PFSK-1 (cell line): ENCODE data around the gene IRF2.

Experiments
- FOXP2 ChIP-seq: optimal IDR thresholded peaks from 2 replicates; pipeline ENCODE3; 2011; ENCODE audit warnings: borderline replicate concordance, control low read depth, inconsistent platforms; ENCODE audit not compliant: insufficient read depth; ENCODE audit errors: extremely low read length, extremely low read depth
- POLR2AphosphoS5 ChIP-seq: IDR thresholded peaks from 2 replicates; pipeline ENCODE4 v1.6.1; 2012; ENCODE audit warnings: low read depth, mild to moderate bottlenecking, control low read depth, low read length, moderate library complexity
- SIN3A ChIP-seq: IDR thresholded peaks from 2 replicates; pipeline ENCODE4 v1.6.1; 2012; ENCODE audit warnings: mild to moderate bottlenecking, low read length, moderate library complexity, borderline replicate concordance; ENCODE audit not compliant: insufficient read depth
- TAF1 ChIP-seq: IDR thresholded peaks from 2 replicates; pipeline ENCODE4 v1.6.1; 2012; ENCODE audit warnings: low read length, control low read depth, borderline replicate concordance; ENCODE audit not compliant: insufficient read depth
- TF ChIP-seq, protein P1 (sequence below), 2 experiments: IDR thresholded peaks; 2 replicates each; pipeline versions ENCODE4 v1.6.1 to v1.8.0; 2011 to 2012; ENCODE audit warnings: low read depth in 2 of 2, low read length in 2 of 2, control low read depth in 1 of 2, inconsistent platforms in 1 of 2, mild to moderate bottlenecking in 1 of 2, moderate library complexity in 1 of 2; ENCODE audit not compliant: insufficient read depth in 1 of 2

IRF2 gene

DNA sequence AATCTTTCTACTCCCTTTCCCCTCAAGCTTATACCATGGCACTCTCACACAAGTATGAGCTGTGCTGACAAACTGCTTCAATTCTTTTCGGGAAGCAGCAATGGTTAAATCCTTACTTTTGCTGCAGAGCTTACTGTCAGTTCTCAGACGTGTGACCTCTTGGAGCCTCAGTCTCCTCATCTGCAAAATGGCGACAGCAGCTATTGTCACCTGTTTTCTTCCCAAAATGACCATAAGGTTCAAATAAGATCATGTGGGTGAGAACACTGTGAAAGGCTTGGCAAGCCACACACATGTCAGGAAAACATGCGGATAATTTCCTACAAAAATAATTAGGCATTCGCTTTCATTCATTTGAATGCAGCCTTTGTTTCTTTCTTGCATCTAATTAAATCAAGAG is 36.8 kb upstream of the IRF2 start:
- TF ChIP-seq TAF1 (no peak), SIN3A (no peak), FOXP2 (no peak), POLR2AphosphoS5 (no peak)
- TF ChIP-seq, protein P1, sequence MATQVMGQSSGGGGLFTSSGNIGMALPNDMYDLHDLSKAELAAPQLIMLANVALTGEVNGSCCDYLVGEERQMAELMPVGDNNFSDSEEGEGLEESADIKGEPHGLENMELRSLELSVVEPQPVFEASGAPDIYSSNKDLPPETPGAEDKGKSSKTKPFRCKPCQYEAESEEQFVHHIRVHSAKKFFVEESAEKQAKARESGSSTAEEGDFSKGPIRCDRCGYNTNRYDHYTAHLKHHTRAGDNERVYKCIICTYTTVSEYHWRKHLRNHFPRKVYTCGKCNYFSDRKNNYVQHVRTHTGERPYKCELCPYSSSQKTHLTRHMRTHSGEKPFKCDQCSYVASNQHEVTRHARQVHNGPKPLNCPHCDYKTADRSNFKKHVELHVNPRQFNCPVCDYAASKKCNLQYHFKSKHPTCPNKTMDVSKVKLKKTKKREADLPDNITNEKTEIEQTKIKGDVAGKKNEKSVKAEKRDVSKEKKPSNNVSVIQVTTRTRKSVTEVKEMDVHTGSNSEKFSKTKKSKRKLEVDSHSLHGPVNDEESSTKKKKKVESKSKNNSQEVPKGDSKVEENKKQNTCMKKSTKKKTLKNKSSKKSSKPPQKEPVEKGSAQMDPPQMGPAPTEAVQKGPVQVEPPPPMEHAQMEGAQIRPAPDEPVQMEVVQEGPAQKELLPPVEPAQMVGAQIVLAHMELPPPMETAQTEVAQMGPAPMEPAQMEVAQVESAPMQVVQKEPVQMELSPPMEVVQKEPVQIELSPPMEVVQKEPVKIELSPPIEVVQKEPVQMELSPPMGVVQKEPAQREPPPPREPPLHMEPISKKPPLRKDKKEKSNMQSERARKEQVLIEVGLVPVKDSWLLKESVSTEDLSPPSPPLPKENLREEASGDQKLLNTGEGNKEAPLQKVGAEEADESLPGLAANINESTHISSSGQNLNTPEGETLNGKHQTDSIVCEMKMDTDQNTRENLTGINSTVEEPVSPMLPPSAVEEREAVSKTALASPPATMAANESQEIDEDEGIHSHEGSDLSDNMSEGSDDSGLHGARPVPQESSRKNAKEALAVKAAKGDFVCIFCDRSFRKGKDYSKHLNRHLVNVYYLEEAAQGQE (IDR thresholded peaks at IDR 0.05; ENCODE audit: insufficient read depth in 1 of 2, low read depth in 2 of 2, low read length in 2 of 2), result no peak

DNA sequence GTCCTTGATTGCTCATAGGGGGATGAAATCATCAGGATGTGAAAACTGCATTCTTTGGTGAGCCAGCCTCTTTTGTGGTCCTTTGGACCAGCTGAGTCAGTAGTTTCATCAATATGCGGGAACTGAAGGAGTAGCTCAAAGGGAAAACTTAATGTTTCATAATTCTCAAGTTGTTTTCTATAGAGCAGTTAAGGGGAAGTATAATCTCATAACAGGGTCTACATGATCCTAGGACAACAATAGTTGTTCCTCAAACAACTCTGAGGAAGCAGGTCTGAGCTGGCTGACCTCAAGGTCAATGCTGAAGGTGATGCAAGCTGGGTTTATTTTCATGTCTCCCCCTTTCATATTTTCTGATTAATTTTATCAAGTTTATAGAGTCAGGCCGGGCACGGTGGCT is 36.1 kb upstream of the IRF2 start:
- TF ChIP-seq FOXP2 (no peak), POLR2AphosphoS5 (no peak), SIN3A (no peak)
- TF ChIP-seq, protein P1 (IDR thresholded peaks at IDR 0.05; ENCODE audit: insufficient read depth in 1 of 2, low read depth in 2 of 2, low read length in 2 of 2), result no peak

DNA sequence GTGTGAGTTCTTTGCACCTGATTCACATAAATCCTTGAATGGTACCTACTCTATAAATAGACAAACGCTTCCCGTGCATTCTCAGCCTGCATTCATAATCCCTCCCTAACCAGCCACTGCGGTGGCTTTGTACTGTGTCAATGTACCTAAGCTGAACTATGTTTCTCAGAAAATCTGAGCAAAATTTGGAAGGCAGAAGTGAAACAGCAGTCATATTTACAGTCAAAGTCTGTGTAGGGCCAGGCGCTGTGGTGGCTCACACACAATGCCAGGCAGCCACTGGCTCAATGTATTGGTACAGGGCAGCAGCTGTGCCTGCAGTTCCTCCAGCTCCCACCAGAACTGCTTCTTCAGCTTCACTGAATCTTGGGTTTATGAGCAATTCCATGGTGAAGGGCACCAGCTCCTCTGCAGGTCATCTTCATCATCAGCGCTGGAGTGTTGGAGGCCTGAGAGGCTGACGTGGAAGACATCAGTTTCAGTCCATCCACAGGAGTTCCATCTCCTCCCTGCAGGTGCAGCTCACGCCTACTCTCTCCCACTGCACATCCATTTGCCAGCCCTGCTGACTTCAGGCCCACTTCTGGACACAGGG is 32.3 kb upstream of the IRF2 start:
- TF ChIP-seq SIN3A (no peak), POLR2AphosphoS5 (no peak), FOXP2 (no peak), TAF1 (no peak)
- TF ChIP-seq, protein P1 (IDR thresholded peaks at IDR 0.05; ENCODE audit: insufficient read depth in 1 of 2, low read depth in 2 of 2, low read length in 2 of 2), result no peak

DNA sequence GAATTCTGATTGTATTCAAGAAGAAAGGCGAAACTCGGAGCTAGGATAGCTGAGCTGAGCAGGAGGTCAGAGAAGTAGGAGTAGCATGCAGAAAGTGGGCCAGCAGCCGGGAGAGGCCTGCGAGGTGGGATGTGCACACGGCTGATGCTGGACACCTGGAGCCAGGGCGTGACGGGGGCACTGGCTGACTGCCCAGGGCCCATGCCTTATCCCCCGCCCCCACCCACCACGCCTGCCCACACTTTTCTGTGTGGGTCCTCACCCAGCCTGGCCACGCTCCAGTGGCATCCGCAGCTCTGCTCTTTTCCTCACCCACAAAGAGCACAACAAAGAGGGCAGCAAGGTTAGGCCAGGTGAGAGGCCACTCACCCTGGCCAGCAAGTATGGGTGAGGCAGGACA is 30.0 kb upstream of the IRF2 start:
- no peak for TF ChIP-seq TAF1
- TF ChIP-seq SIN3A, result no peak
- TF ChIP-seq FOXP2, result no peak
- no peak for TF ChIP-seq POLR2AphosphoS5
- TF ChIP-seq, protein P1 (IDR thresholded peaks at IDR 0.05; ENCODE audit: insufficient read depth in 1 of 2, low read depth in 2 of 2, low read length in 2 of 2), result no peak

DNA sequence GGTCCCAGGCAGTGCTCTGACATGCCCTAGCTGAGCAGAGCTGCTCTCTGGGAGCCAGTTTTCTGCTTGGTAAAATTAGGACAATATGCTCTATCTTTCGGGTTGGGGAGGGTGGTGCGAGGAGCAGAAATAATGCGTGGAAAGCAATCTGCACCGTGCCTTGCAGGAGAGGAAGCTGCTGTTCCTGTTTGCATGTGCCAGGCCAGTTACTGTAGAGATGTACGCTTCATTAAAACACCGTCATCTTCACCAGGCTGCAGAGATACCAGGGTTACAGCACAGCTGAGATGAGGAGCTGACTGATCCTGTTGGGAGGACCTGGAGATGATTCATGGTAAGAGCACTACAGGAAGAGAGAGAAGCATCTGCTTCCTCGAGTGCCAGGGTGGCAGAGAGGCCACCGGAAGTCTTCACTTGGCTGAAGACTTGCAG is 29.5 kb upstream of the IRF2 start:
- TF ChIP-seq TAF1, result no peak
- TF ChIP-seq POLR2AphosphoS5, result no peak
- no peak for TF ChIP-seq FOXP2
- TF ChIP-seq, protein P1 (IDR thresholded peaks at IDR 0.05; ENCODE audit: insufficient read depth in 1 of 2, low read depth in 2 of 2, low read length in 2 of 2), result no peak
- TF ChIP-seq SIN3A, result no peak
